Common myeloid progenitor, CD34-positive (primary cell): ENCODE measurements around the gene SLC24A1.
A peak's percentile ranks its signal among the peaks of the same experiment; 100 is the strongest.
"Not testable (repeated sequence)": the region's sequence is repeated elsewhere in the genome, so short reads cannot be mapped to it uniquely, and the experiment has no call there.

Experiments used
- CTCF ChIA-PET: fragments of 350-600 bp; sonication (Branson Sonifier 250); formaldehyde crosslinking; loops from one replicate; lab custom pipeline; 2021; ENCODE audit warnings: antibody characterized with exemption; lab: Charles Lee
- POLR2A ChIA-PET: fragments of 350-600 bp; sonication (Branson Sonifier 250); formaldehyde crosslinking; loops from one replicate; lab custom pipeline; 2021; ENCODE audit warnings: antibody characterized with exemption; lab: Charles Lee
- DNase-seq, 3 donors: peaks; one replicate each; pipeline versions ENCODE4 v3.0.0 to v3.0.0-alpha.2; 2013
- H3K27ac ChIP-seq, 2 experiments: 1 replicate in 1 of 2; 2 replicates in 1 of 2; pipeline ENCODE4 v1.7.0; 2013; ENCODE audit warnings: inconsistent platforms in 2 of 2, low read length in 2 of 2, mild to moderate bottlenecking in 2 of 2, low read depth in 1 of 2, moderate library complexity in 1 of 2; ENCODE audit not compliant: severe bottlenecking in 2 of 2, insufficient read depth in 1 of 2, poor library complexity in 1 of 2
- H3K27me3 ChIP-seq, 5 experiments: replicated peaks in 2 of 5; 1 replicate in 3 of 5; 2 replicates in 2 of 5; pipeline versions ENCODE4 v1.6.1 to v1.7.0; 2013; ENCODE audit warnings: low read length in 4 of 5, mild to moderate bottlenecking in 2 of 5, moderate library complexity in 2 of 5, inconsistent platforms in 1 of 5; ENCODE audit not compliant: insufficient read depth in 5 of 5, control insufficient read depth in 4 of 5
- H3K36me3 ChIP-seq, 4 experiments: 1 replicate in 2 of 4; 2 replicates in 2 of 4; pipeline versions ENCODE4 v1.6.1 to v1.7.0; 2013; ENCODE audit warnings: low read length in 3 of 4, control low read depth in 1 of 4, mild to moderate bottlenecking in 1 of 4; ENCODE audit not compliant: control insufficient read depth in 4 of 4, insufficient read depth in 4 of 4
- H3K4me1 ChIP-seq, 4 experiments: 1 replicate in 3 of 4; 2 replicates in 1 of 4; pipeline versions ENCODE4 v1.6.1 to v1.7.1; 2013; ENCODE audit warnings: low read length in 3 of 4, mild to moderate bottlenecking in 3 of 4, control low read depth in 1 of 4, inconsistent platforms in 1 of 4, moderate library complexity in 1 of 4; ENCODE audit not compliant: control insufficient read depth in 4 of 4, insufficient read depth in 4 of 4; ENCODE audit errors: control extremely low read depth in 1 of 4
- H3K4me3 ChIP-seq, 7 experiments: 1 replicate in 4 of 7; 2 replicates in 3 of 7; pipeline versions ENCODE4 v1.5.1 to v1.7.0; 2013; ENCODE audit warnings: mild to moderate bottlenecking in 7 of 7, low read length in 6 of 7, moderate library complexity in 6 of 7, inconsistent platforms in 2 of 7, low read depth in 2 of 7, control low read depth in 1 of 7; ENCODE audit not compliant: insufficient read depth in 4 of 7, control insufficient read depth in 1 of 7; ENCODE audit errors: extremely low read depth in 1 of 7
- H3K9me3 ChIP-seq, 5 experiments: 1 replicate in 4 of 5; 2 replicates in 1 of 5; pipeline versions ENCODE4 v1.6.1 to v1.7.1; 2013; ENCODE audit warnings: low read length in 4 of 5, mild to moderate bottlenecking in 2 of 5, inconsistent platforms in 1 of 5, low read depth in 1 of 5, moderate library complexity in 1 of 5; ENCODE audit not compliant: control insufficient read depth in 4 of 5, insufficient read depth in 2 of 5; ENCODE audit errors: control extremely low read depth in 1 of 5
- WGBS: methylation state at CpG from one replicate; pipeline ENCODE4 v1.1.5; 2013; ENCODE audit not compliant: insufficient coverage; 5-methylcytosine and 5-hydroxymethylcytosine counted together

Gene SLC24A1

DNA sequence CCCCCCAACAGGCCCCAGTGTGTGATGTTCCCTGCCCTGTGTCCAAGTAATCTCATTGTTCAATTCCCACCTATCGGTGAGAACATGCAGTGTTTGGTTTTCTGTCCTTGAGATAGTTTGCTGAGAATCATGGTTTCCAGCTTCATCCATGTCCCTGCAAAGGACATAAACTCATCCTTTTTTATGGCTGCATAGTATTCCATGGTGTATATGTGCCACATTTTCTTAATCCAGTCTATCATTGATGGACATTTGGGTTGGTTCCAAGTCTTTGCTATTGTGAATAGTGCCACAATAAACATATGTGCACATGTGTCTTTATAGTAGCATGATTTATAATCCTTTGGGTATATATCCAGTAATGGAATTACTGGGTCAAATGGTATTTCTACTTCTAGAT is 5.9 kb upstream of the SLC24A1 start:
- H3K9me3 ChIP-seq, H3K36me3 ChIP-seq, H3K27me3 ChIP-seq, DNase-seq, POLR2A ChIA-PET, H3K27ac ChIP-seq, H3K4me3 ChIP-seq, CTCF ChIA-PET: not testable (repeated sequence)
- peaks cover 4 to 25% (median 11%) of the 10 kb centered on the region in 4 experiments for H3K4me1 ChIP-seq
- WGBS = no CpG with 5 or more reads among the region's 1 CpG

DNA sequence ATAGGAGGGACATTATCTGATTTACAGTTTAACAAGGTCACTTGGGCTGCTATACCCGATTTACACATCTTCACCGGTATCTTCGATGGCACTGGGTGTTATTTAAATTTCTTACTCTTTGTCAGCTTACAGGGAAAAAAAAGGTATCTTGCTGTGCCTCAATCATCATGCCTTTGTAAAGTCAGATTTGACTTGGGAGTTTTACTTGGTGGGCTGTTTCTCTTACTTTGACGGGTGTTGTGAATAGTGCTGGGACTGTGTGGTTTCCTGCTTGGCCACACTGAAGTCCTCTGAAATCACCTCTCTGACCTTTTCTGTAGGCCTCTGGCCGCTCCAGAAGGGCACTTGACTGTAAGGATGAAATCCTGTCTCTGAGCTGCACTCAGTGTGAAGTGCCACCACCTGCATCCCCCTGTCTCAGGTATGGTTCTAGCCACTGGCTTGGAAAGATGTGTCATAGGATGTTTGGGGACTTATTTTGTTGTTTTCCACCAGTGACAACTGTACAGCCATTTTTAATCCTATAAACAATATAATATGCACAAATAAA is 3.1 kb upstream of the SLC24A1 start:
- Histone ChIP-seq H3K4me1 (peaks cover 0 to 3% (median 0%) of the 10 kb centered on the region in 4 experiments), H3K4me3 (no peak overlapping the region), H3K27ac (no peak overlapping the region), H3K36me3 (no peaks in the 10 kb centered on the region), H3K27me3 (no peaks in the 10 kb centered on the region), H3K9me3 (no peaks in the 10 kb centered on the region)
- ChIA-PET POLR2A (interaction anchor here (1.3 kb wide), 1 partner anchor 8 kb away, joined by 4 read pairs; the partner anchor contains the start of gene INTS14), CTCF (no interaction called here)
- 100% methylated on average over 3 of the region's 5 CpGs for WGBS
- no peak for DNase-seq

DNA sequence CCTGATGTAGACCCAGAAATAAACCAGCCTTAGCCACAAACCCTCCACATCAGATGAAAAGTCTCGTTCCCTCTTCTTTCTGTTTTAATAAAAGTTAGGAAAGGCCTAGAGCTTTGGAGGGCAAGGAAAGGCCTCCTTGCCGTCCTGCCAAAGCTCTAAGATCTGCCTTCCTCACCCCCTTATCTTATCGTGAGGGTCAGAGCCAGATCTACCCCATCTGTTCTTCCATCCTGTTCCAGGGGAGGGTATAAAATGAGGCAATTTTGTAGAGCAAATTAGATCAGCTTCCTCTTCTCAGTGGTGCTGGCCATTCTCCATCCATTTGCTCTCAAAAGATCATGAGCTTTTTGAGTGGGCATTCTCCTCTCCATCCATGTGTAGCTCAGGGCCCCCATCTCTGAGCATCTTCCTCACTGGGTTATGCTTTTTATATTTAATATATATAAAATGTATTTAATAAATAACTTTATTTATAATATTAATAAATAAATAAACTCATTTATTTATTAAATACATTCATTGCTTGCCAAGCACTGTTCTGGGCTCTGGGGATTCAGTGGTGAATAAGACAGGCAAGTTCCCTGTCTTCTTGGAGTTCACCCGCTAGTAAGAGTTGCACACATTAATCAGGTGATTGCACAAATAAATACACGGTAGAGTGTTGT is 2.0 kb upstream of the SLC24A1 start:
- peak in 2 of 3 donors; percentile 39 to 63 for DNase-seq
- Histone ChIP-seq H3K27me3 (no peaks in the 10 kb centered on the region), H3K27ac (no peak overlapping the region), H3K36me3 (peaks cover 0 to 9% (median 3%) of the 10 kb centered on the region in 4 experiments), H3K4me3 (no peak overlapping the region), H3K4me1 (no peaks in the 10 kb centered on the region), H3K9me3 (no peaks in the 10 kb centered on the region)
- POLR2A ChIA-PET = interaction anchor here (1.3 kb wide), 1 partner anchor 9 kb away, joined by 4 read pairs; the partner anchor contains the start of gene INTS14
- CTCF ChIA-PET = no interaction called here
- 60% methylated on average over 1 of the region's 5 CpGs for WGBS

DNA sequence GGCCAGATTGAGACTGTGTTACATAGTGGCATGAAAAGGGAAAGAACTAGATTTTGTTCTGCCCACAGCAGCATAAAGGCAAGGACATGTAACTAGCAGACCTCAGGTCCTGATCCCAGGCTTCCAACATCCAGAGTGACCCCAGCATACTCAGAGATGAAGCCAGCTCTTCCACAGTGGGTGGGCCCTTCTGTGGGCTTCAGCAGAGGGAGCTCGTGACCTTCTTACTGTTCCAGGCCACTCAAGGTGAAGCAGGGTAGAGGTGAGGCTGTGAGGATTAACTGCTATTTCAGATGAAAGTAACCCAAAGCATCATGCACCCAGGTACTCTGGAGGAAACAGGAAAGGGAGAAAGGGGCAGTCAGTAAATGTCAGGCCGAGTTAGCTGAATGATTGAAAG is 905 bp upstream of the SLC24A1 start:
- Histone ChIP-seq H3K9me3 (no peaks in the 10 kb centered on the region), H3K4me3 (no peak overlapping the region), H3K27me3 (no peaks in the 10 kb centered on the region), H3K4me1 (no peaks in the 10 kb centered on the region), H3K27ac (no peak overlapping the region), H3K36me3 (peaks cover 0 to 20% (median 8%) of the 10 kb centered on the region in 4 experiments)
- DNase-seq = no peak
- WGBS = 90% methylated on average over 1 of the region's 2 CpGs
- ChIA-PET CTCF (interaction anchor here (1.1 to 1.7 kb wide), 4 partner anchors 10 to 25 kb away, joined by 3 to 4 read pairs (median 4); partner anchors contain the start of gene INTS14), POLR2A (no interaction called here)

DNA sequence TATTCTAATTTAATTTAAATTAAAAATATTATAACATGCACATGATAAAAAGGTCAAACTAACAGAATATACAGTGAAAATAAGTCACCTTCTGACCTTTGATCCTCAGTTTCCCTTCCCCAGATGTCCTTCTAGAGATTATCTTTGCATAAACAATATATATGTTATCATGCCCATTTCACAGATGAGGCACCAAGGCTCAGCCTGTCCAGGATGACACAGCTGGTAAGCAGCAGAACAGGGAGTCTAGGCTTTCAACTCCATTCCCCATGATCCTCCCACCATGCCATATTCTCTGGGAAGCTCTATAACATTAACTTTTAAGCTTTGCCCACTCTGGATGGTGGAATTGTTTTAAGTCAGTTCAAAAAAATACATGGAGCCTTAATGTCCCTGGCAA is 1.4 kb downstream of the SLC24A1 start:
- H3K4me3 ChIP-seq = no peak overlapping the region
- ChIA-PET CTCF (interaction anchor here (0.8 to 1.8 kb wide), 3 partner anchors 8 to 14 kb away, joined by 3 to 6 read pairs (median 4); no protein-coding TSS in a partner anchor), POLR2A (no interaction called here)
- no peaks in the 10 kb centered on the region for H3K9me3 ChIP-seq
- no peak for DNase-seq
- no peak overlapping the region for H3K27ac ChIP-seq
- H3K27me3 ChIP-seq = no peaks in the 10 kb centered on the region
- no peaks in the 10 kb centered on the region for H3K4me1 ChIP-seq
- peaks cover 0 to 20% (median 8%) of the 10 kb centered on the region in 4 experiments for H3K36me3 ChIP-seq

DNA sequence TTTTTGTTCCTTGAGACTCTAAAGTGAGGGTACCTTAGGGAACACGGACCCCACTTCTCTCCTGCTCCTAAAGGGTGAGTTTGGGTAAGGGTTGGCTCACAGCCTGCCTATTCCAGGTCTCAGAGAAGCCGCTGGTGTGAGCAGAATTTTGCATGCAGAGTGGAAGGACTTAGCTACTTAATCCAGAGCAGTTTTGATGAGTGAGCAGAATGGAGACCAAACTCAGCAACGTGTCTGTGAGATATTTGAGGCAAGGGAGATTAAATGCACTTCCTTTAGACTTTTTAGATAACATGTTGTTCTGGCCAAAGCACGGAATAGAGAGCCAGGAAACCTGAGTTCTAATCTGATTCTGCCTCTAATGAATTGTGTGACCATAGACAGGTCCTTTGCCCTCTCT is 5.1 kb downstream of the SLC24A1 start:
- Histone ChIP-seq H3K27me3 (no peaks in the 10 kb centered on the region), H3K9me3 (no peaks in the 10 kb centered on the region), H3K4me1 (no peaks in the 10 kb centered on the region), H3K4me3 (no peak overlapping the region), H3K36me3 (peaks cover 0 to 20% (median 8%) of the 10 kb centered on the region in 4 experiments), H3K27ac (no peak overlapping the region)
- no peak for DNase-seq
- ChIA-PET POLR2A (no interaction called here), CTCF (interaction anchor here (1.4 to 3.9 kb wide), 2 partner anchors 9 to 11 kb away, joined by 5 to 24 read pairs; no protein-coding TSS in a partner anchor)
- WGBS = 84% methylated on average over 4 of the region's 4 CpGs

DNA sequence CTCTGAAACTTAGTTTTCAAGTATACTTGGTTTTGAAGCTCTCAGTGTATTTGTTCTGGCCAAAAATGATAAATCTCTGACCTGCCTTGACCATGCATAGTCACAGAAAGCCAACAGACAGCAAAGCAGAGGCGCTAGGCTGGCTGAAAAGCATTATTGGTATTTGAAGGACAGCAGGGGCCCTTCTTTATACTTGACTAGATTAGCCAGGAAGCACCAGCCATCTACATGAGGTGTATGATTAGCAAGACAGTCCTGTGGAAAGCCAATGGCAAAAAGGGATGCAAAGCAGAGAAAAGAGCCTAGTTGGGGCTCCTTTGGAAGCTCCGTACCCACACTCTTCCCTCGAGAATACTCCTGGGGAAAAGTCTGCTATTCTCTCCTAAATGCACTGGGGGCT is 7.8 kb downstream of the SLC24A1 start:
- POLR2A ChIA-PET = no interaction called here
- no peaks in the 10 kb centered on the region for H3K4me1 ChIP-seq
- CTCF ChIA-PET = interaction anchor here (3.9 kb wide), 1 partner anchor 9 kb away, joined by 24 read pairs; no protein-coding TSS in a partner anchor
- H3K4me3 ChIP-seq = no peak overlapping the region
- no peak overlapping the region for H3K27ac ChIP-seq
- DNase-seq = no peak
- H3K36me3 ChIP-seq = peaks cover 0 to 13% (median 7%) of the 10 kb centered on the region in 4 experiments
- H3K27me3 ChIP-seq = no peaks in the 10 kb centered on the region
- WGBS = 100% methylated on average over 1 of the region's 3 CpGs
- H3K9me3 ChIP-seq = no peaks in the 10 kb centered on the region
